NB4 (cell line): Measurements from ENCODE around the gene DNMT3A.

ENCODE experiments used
- DNase-seq: peaks from one replicate; pipeline ENCODE4 v3.0.0; 2010; ENCODE audit warnings: low read depth
- H3K4me3 ChIP-seq: one replicate; pipeline ENCODE4 v1.5.1; 2011; ENCODE audit warnings: mild to moderate bottlenecking, low read depth, low read length, moderate library complexity
- CTCF ChIP-seq: IDR thresholded peaks from one replicate; pipeline ENCODE4 v1.5.1; 2012; ENCODE audit warnings: low read depth, low read length
- MAX ChIP-seq: IDR thresholded peaks from 2 replicates; pipeline ENCODE4 v1.6.1; 2011; ENCODE audit warnings: low read depth, low read length
- MYC ChIP-seq: IDR thresholded peaks from 2 replicates; pipeline ENCODE4 v1.6.1; 2011; ENCODE audit warnings: low read depth, low read length
- POLR2A ChIP-seq: IDR thresholded peaks from 2 replicates; pipeline ENCODE4 v1.6.1; 2011; ENCODE audit warnings: mild to moderate bottlenecking; ENCODE audit not compliant: insufficient read length; ENCODE audit errors: extremely low read depth

The DNMT3A gene

GRCh38 chr2:25374827-25375226 lies 33.1 kb upstream of the DNMT3A start:
- TF ChIP-seq POLR2A (no peak), MYC (no peak), MAX (no peak), CTCF (no peak)
- no peak overlapping the region for H3K4me3 ChIP-seq
- DNase-seq = no peak

- TF ChIP-seq POLR2A (no peak), MYC (no peak), MAX (no peak), CTCF (no peak)
- no peak for DNase-seq
- H3K4me3 ChIP-seq = no peak overlapping the region
Observed at GRCh38 chr2:25374411-25374810, 32.7 kb upstream of the DNMT3A start.

GRCh38 chr2:25373269-25373981 lies 31.7 kb upstream of the DNMT3A start:
- TF ChIP-seq MAX = no peak
- no peak for TF ChIP-seq MYC
- TF ChIP-seq POLR2A = no peak
- TF ChIP-seq CTCF = no peak
- no peak overlapping the region for H3K4me3 ChIP-seq

GRCh38 chr2:25372405-25373268 lies 30.9 kb upstream of the DNMT3A start:
- DNase-seq = no peak
- TF ChIP-seq POLR2A (no peak), MAX (no peak), MYC (no peak), CTCF (no peak)
- no peak overlapping the region for H3K4me3 ChIP-seq

More at GRCh38 chr2:25373269-25373981, 31.7 kb upstream of the DNMT3A start:
- no peak for DNase-seq

GRCh38 chr2:25371253-25372241 lies 29.8 kb upstream of the DNMT3A start:
- no peak overlapping the region for H3K4me3 ChIP-seq
- no peak for DNase-seq
- TF ChIP-seq CTCF = no peak
- TF ChIP-seq MYC = no peak
- TF ChIP-seq MAX = no peak
- TF ChIP-seq POLR2A = no peak
